Measurements from ENCODE around the gene MLYCD.

- TF ChIP-seq CTCF (optimal IDR thresholded peaks at IDR 0.05 in 1 of 3, IDR thresholded peaks at IDR 0.05 in 1 of 3, conservative IDR thresholded peaks at IDR 0.05 in 1 of 3; ENCODE audit: extremely low read depth in 1 of 3, insufficient read depth in 2 of 3, low read length in 3 of 3): no peak
- no peak for TF ChIP-seq EZH2 (IDR thresholded peaks at IDR 0.05; ENCODE audit: low read length)
Measured at GRCh38 chr16:83951544-83951943, 52.6 kb downstream of the MLYCD start.
